GM12891 (cell line): Measurements from ENCODE around the gene LDLRAD3.

Source experiments
- POLR2A ChIP-seq: IDR thresholded peaks from 2 replicates; pipeline ENCODE4 v1.6.1; 2011; ENCODE audit warnings: low read depth, low read length, control low read depth
- POLR2AphosphoS5 ChIP-seq: IDR thresholded peaks from 2 replicates; pipeline ENCODE4 v1.6.1; 2011; ENCODE audit warnings: low read depth, low read length, control low read depth
- SPI1 ChIP-seq: IDR thresholded peaks from 2 replicates; pipeline ENCODE4 v1.6.1; 2011; ENCODE audit warnings: low read depth, low read length, control low read depth

- TF ChIP-seq POLR2AphosphoS5: no peak
- no peak for TF ChIP-seq POLR2A
- no peak for TF ChIP-seq SPI1
These were observed 34.3 kb downstream of the LDLRAD3 start for GRCh38 chr11:35978183-35978582.
